C4-2B (cell line): Measurements from ENCODE around the gene RPL28.

Experiments used
- ZFX ChIP-seq: fragments of 450-650 bp; IDR thresholded peaks from 2 replicates; pipeline ENCODE4 v1.6.1; 2017
- TF ChIP-seq, protein P1 (sequence below): fragments of 450-650 bp; conservative IDR thresholded peaks from 2 replicates; pipeline ENCODE4 v1.5.1; 2017; ENCODE audit warnings: mild to moderate bottlenecking

GRCh38 chr19:55391702-55392615 lies 6.2 kb downstream of the RPL28 start:
- TF ChIP-seq, protein P1, sequence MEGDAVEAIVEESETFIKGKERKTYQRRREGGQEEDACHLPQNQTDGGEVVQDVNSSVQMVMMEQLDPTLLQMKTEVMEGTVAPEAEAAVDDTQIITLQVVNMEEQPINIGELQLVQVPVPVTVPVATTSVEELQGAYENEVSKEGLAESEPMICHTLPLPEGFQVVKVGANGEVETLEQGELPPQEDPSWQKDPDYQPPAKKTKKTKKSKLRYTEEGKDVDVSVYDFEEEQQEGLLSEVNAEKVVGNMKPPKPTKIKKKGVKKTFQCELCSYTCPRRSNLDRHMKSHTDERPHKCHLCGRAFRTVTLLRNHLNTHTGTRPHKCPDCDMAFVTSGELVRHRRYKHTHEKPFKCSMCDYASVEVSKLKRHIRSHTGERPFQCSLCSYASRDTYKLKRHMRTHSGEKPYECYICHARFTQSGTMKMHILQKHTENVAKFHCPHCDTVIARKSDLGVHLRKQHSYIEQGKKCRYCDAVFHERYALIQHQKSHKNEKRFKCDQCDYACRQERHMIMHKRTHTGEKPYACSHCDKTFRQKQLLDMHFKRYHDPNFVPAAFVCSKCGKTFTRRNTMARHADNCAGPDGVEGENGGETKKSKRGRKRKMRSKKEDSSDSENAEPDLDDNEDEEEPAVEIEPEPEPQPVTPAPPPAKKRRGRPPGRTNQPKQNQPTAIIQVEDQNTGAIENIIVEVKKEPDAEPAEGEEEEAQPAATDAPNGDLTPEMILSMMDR = no peak
- no peak for TF ChIP-seq ZFX
